ENCODE data around the gene CCDC192.

- TF ChIP-seq NR2F1 (conservative IDR thresholded peaks at IDR 0.05) (no peak), EZH2 (IDR thresholded peaks at IDR 0.05; ENCODE audit: borderline replicate concordance, control insufficient read depth, low read depth, low read length) (no peak), CTCF (IDR thresholded peaks at IDR 0.05 in 2 of 3, conservative IDR thresholded peaks at IDR 0.05 in 1 of 3; ENCODE audit: control insufficient read depth in 2 of 3, extremely low read depth in 1 of 3, insufficient read depth in 1 of 3, low read depth in 3 of 3, low read length in 3 of 3) (no peak), SPI1 (IDR thresholded peaks at IDR 0.05; ENCODE audit: borderline replicate concordance, insufficient read depth, low read depth, low read length) (no peak), RAD21 (IDR thresholded peaks at IDR 0.05; ENCODE audit: insufficient read depth, low read depth, low read length) (no peak), YBX1 (IDR thresholded peaks at IDR 0.05) (no peak), SUPT20H (IDR thresholded peaks at IDR 0.05; ENCODE audit: borderline replicate concordance, control insufficient read depth, low read depth, low read length) (no peak), BCL11A (IDR thresholded peaks at IDR 0.05; ENCODE audit: low read depth, low read length) (no peak), BHLHE40 (IDR thresholded peaks at IDR 0.05; ENCODE audit: borderline replicate concordance in 1 of 2, low read depth in 2 of 2, low read length in 1 of 2) (no peak), POLR2A (IDR thresholded peaks at IDR 0.05; ENCODE audit: low read depth, low read length) (no peak)
- TF ChIP-seq, protein P1, sequence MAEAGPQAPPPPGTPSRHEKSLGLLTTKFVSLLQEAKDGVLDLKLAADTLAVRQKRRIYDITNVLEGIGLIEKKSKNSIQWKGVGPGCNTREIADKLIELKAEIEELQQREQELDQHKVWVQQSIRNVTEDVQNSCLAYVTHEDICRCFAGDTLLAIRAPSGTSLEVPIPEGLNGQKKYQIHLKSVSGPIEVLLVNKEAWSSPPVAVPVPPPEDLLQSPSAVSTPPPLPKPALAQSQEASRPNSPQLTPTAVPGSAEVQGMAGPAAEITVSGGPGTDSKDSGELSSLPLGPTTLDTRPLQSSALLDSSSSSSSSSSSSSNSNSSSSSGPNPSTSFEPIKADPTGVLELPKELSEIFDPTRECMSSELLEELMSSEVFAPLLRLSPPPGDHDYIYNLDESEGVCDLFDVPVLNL (IDR thresholded peaks at IDR 0.05; ENCODE audit: low read depth, low read length) = no peak
These were observed 106.8 kb downstream of the CCDC192 start for GRCh38 chr5:127810017-127810416.

All from GM12878 (cell line).